ENCODE measurements around the gene FAM83F. TPM values are rescaled to one million over a fixed set of nuclear protein-coding genes. Genes with fewer than 3 reads are reported as not detected.

Gene FAM83F
- total RNA-seq, 2 donors from 2014 or later: 0.42 TPM; not detected in 1

DNA sequence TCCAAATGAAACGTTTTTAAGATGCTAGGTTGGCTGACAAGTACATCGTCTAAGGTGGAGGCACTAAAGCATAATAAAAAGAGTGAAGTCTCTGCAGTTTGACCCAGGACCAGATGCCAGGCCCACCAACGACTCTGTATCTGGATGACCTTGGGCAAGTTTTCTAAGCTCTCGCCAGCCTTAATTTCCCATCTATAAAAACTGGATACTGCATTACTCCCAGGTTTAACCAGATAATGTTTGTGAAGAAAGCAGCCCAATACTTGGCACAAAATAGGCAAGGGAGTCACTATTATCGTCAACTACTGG is 49.0 kb downstream of the FAM83F start:
- DNase-seq (ENCODE audit: low spot score): no peak
- intact Hi-C loops (cut with DNase I): loop anchor here in 1 of 2 donors (10.0 kb wide), 1 partner anchor 301 kb away; the partner anchor contains the start of gene ADSL

- DNase-seq (ENCODE audit: low spot score): peak; percentile 99
- intact Hi-C loops (cut with DNase I): loop anchor here in 1 of 2 donors (10.0 kb wide), 1 partner anchor 301 kb away; the partner anchor contains the start of gene ADSL
These were observed 49.5 kb downstream of the FAM83F start for GRCh38 chr22:40044102-40044869.

DNA sequence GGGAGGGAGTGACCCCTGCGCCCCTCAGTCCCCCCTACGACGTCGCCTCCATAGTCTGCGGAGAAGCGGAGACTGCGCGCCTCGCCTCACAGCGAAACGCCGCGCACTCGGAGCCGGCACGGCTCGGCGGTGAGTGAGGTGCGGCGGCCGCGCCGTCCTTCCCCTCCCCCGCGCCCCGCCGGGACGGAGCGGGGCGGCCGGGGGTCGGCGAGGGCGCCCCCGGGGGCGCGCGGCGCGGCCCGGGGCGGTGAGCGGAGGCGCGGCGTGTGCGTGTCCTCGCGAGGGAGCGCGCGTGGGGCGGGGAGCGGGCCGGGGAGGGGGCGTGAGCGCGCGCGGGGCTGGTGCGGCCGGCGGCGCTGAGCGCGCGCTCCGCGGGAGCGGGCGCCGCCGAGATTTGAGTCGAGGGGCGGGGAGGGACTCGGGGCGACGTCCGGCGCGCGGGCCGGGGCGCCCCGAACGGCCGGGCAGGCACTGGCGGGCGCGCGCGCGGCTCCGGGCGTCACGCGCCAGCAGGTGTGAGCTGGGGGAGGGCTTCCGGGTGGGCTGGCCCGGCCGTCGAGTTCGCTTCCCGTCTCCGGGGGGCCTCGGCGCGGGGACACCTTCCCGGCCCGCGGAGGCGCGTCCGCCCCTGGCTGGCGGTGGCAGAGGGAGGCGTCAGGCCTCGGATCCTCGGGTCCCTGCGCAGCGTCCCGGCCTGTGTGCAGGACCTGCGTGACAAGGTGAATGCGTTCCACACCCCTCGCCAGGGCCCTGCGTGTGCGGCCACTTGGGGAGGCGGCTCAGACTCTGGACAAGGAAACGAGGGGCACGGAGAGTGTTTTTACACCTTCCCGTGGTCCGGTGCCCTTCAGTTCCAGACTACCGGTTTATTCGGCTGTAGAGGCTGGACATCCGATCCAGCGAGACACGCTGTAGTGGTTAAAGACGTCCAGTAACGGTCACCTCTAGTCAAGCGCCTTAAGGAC is 50.4 kb downstream of the FAM83F start:
- DNase-seq (ENCODE audit: low spot score): peak; percentile 89
- intact Hi-C loops (cut with DNase I): loop anchor here (5.0 to 10.0 kb wide), 2 partner anchors 300 to 477 kb away; partner anchors contain the start of gene ADSL (in 1 of the 2)

GRCh38 chr22:40046126-40046525 is 51.4 kb downstream of the FAM83F start:
- no peak for DNase-seq (ENCODE audit: low spot score)
- intact Hi-C loops (cut with DNase I): loop anchor here (5.0 to 10.0 kb wide), 2 partner anchors 299 to 476 kb away; partner anchors contain the start of gene ADSL (in 1 of the 2)

- intact Hi-C loops (cut with DNase I): loop anchor here in 1 of 2 donors (10.0 kb wide), 1 partner anchor 275 kb away; no protein-coding TSS in a partner anchor
- DNase-seq (ENCODE audit: low spot score): no peak
These were observed 55.5 kb downstream of the FAM83F start for GRCh38 chr22:40050258-40050657.

GRCh38 chr22:40051322-40051721 is 56.6 kb downstream of the FAM83F start:
- intact Hi-C loops (cut with DNase I): loop anchor here in 1 of 2 donors (10.0 kb wide), 1 partner anchor 273 kb away; no protein-coding TSS in a partner anchor
- DNase-seq (ENCODE audit: low spot score): no peak

GRCh38 chr22:40053460-40053859 is 58.7 kb downstream of the FAM83F start:
- no peak for DNase-seq (ENCODE audit: low spot score)
- intact Hi-C loops (cut with DNase I): loop anchor here in 1 of 2 donors (10.0 kb wide), 1 partner anchor 271 kb away; no protein-coding TSS in a partner anchor

- DNase-seq (ENCODE audit: low spot score): no peak
- intact Hi-C loops (cut with DNase I): loop anchor here in 1 of 2 donors (10.0 kb wide), 1 partner anchor 270 kb away; no protein-coding TSS in a partner anchor
These were observed 59.7 kb downstream of the FAM83F start for GRCh38 chr22:40054486-40054885.

DNA sequence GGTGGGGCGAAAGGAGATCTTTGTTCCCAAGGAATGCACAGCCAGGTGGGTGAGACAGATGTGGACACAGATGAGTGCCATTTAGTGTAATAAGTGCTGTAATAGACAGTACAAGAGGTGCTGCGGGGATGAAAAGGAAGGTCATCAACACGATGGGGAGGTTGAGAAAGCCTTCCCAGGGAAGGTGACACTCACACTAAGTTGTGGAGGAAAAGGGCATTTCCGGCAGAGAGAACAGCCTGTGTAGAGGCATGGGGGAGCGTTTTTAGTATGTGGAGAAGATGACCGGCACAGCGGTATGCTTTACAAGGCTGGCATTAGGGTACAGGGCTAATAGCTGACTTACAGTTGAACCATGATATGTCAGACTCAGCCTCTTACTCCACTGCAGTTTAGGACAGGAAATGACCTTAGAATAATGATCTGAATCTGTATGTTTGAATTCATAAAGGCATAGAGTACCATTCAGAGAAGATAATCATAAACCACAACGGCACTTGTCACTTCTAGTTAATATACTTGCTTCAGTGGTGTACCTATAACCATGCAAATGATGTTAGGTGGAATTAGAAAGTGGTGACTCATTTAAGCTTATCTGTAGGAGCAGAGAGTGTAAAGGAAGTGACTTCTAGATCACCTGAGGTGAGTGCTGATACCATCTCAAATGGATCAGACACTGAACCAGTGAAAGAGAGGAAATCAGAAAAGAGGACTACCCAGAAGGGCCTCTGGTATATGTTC is 60.6 kb downstream of the FAM83F start:
- intact Hi-C loops (cut with DNase I): loop anchor here in 1 of 2 donors (10.0 kb wide), 1 partner anchor 269 kb away; no protein-coding TSS in a partner anchor
- DNase-seq (ENCODE audit: low spot score): no peak

DNA sequence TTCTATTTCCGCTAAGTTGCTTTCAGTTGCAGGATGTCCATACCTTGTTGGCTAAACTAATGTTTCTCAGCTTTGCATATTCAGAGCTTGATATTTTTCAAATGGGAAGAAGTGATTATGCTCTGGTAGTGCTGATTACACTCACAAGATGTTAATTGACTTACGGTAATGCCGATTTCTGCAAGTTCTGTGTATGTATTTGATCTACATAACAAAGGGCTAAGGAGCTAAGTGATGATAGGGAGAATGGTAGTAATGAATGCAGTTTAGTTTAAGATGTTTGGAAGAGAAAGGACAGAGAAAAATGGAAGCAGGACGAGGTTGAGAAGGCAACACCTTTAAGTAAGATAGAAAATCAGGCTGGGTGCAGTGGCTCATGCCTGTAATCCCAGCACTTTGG is 61.4 kb downstream of the FAM83F start:
- intact Hi-C loops (cut with DNase I): loop anchor here in 1 of 2 donors (10.0 kb wide), 1 partner anchor 269 kb away; no protein-coding TSS in a partner anchor
- no peak for DNase-seq (ENCODE audit: low spot score)

- intact Hi-C loops (cut with DNase I): loop anchor here in 1 of 2 donors (10.0 kb wide), 1 partner anchor 268 kb away; no protein-coding TSS in a partner anchor
- no peak for DNase-seq (ENCODE audit: low spot score)
These were observed 61.8 kb downstream of the FAM83F start for GRCh38 chr22:40056559-40056958.

GRCh38 chr22:40057652-40058051 is 62.9 kb downstream of the FAM83F start:
- intact Hi-C loops (cut with DNase I): loop anchor here in 1 of 2 donors (10.0 kb wide), 1 partner anchor 267 kb away; no protein-coding TSS in a partner anchor
- DNase-seq (ENCODE audit: low spot score): no peak

DNA sequence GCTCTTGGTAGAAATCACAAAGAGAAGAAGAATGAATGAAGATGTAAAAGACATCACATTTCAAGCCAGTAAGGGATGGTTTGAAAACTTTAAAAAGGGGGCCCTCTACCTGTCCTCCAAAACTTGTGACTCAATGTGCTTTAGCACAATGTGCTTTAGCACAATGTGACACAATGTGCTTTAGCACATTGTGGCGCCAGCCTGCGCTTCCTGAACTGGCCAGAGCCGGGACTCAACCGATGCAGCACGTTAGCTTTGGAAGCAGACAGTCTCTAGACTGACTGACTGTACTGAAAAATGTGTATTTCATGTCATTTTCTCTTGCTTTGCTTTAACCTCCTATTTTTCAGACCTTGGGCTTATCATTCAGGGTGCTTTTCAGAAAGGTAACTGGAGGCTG is 63.5 kb downstream of the FAM83F start:
- intact Hi-C loops (cut with DNase I): loop anchor here in 1 of 2 donors (10.0 kb wide), 1 partner anchor 267 kb away; no protein-coding TSS in a partner anchor
- DNase-seq (ENCODE audit: low spot score): no peak

DNA sequence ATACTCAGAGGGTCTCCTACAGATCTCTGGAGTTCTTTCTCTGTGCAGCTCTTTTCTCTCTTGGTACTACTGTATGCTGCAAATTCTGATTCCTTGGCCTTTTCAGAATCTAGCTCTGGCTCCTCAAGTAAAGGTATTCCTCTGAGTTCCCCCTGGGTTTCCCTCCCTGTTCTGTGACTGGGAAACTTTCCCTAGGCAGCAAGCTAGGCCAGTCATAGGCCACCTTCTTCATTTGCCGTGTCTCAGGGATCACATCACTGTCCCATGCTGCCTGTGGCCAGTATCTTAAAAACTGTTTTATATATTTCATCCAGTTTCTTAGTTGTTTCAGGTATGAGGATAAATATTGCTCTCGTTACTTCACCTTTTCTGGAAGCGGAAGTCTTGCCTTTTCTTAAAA is 71.2 kb downstream of the FAM83F start:
- DNase-seq (ENCODE audit: low spot score): no peak
- intact Hi-C loops (cut with DNase I): no loop called here

- intact Hi-C loops (cut with DNase I): no loop called here
- no peak for DNase-seq (ENCODE audit: low spot score)
These were observed 72.9 kb downstream of the FAM83F start for GRCh38 chr22:40067639-40068038.

DNA sequence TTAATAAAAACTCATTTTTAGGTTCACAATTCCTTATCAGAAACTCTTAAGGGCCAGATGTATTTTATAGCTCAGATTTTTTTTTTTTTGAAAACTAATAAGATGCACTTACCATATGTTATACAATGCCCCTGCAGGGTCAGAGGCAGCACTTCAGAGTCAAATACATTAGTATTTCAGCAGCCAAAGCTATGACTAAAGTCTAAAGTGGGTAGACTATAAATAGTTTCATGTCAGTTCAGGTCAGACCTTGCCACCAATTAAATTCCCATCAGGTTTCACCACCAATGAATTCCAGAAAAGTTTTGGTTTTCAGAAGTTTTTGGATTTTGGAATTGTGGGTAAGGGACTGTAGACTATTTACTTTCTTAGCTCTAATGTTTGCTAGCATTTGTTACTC is 75.9 kb downstream of the FAM83F start:
- DNase-seq (ENCODE audit: low spot score): no peak
- intact Hi-C loops (cut with DNase I): no loop called here

DNA sequence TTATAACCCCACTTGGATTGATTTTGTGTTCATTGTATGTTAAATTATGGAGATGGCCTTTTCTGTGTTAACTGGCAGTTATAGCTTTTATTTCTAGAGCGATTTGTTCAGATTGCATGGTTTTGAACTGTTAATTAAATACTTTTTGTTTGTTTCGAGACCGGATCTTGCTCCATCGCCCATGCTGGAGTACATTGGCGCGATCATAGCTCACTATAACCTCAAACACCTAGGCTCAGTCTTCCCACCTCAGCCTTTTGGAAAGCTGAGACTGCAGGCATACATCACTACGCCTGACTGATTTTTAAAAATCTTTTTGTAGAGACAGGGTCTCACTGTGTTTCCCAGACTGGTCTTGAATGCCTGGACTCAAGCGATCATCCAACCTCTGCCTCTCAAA is 77.0 kb downstream of the FAM83F start:
- no peak for DNase-seq (ENCODE audit: low spot score)

More for the DNA sequence above, 77.0 kb downstream of the FAM83F start:
- intact Hi-C loops (cut with DNase I): no loop called here

All from posterior vena cava (tissue), 2 donors.